HCEC 1CT (cell line): ENCODE results near the gene CST9L.
"Not testable (repeated sequence)": the region's sequence is repeated elsewhere in the genome, so short reads cannot be mapped to it uniquely, and the experiment has no call there.

Experiments used
- DNase-seq: peaks from one replicate; pipeline ENCODE4 v3.0.0-alpha.2; 2017

Gene CST9L

DNA sequence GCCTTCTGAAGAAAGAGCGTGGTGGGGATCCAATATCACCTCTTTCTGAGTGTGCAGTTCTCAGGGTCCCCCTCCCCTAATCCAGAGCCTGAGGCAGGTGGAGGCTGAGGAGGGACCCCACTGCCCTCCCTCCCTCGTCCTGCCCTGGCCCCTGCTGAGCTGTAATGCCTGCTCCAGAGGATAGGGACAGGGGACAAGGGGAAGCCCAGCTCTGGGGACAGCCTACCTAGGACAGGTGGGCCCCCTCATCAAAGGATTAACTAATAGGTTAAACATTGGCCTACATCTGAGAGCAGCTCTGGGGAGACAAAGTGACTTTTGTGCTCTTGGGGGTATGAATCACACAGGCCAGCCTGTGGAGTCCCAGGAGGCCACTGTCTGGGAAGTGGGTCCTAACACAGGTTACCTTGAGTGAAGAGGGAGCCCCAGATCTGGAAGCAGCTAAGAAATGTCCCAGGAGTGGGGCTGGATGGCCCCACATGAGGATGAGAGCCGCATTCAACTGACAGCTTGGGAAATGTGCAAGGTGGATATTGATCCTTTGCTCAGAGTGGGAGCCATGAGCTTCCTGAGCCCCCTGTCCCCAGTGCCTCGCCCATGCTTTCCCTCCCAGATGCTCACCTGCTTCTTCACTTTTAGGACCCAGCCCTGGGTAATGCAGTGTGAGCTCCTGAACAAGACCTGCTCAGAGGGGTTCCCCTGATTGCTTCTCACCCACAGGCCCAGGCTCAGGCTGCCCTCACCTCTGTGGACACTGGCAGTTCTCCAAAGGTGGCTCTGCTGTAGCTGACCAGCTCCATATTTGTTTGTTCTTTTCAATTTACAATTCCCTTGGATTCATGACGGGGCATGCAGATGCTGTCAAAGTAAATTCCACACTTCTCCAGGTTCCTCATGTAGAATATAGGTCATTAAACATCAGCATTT, 17.8 kb upstream of the CST9L start:
- DNase-seq, result no peak

DNA sequence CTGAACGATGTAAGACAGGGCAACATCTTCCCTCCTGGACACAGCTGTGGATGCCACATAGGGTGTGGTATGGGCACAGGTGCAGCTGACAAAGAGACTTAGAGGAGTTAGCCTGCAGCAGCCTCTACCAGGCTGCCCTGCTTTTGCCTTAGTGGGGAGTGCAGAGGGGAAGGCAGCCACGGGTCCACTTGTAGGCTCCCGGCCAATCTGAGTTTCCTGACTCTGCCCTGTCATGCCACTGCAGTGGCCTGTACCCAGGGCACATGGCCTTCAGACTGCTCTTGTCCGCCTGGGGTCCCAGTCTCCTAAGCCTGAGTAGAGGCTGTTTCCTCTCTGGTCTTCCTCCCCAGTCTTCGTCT, 17.1 kb upstream of the CST9L start:
- DNase-seq, result no peak

DNA sequence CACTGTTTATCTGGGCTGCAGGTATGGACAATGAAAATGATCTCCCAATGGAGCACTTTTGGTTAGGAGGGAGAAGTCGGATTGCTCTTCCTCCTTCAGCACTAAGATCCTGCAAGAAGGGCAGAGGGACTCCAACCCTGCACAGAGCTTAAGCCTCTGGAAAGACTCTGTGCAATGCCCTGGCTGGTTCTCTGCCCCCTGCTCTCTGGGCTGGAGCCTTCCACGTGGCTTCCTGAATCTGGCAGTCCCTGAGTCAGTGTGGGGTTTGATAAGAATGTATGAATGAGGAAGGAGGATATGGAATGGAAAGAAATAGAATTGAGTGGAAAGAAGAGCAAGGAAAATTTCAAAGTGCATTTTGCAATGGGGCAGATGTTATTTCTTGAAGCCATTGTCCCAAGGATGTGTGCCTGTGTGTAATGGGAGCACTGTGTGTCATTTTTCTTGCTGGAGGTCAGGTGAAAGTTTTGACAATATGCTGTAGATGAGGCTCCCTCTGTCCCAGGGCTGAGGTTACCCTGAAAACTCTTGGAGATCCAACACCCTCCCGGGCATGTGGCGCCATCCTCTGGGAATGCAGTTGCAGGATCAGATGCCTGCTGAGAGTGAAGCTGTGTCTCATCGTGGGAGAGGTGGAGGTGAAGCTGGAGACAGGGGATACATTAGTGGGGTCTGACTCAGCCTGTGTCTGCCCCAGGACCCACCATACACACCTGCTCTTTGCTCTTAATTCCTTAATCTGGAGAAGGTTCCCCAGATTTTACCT, 16.3 kb upstream of the CST9L start:
- DNase-seq, result no peak

DNA sequence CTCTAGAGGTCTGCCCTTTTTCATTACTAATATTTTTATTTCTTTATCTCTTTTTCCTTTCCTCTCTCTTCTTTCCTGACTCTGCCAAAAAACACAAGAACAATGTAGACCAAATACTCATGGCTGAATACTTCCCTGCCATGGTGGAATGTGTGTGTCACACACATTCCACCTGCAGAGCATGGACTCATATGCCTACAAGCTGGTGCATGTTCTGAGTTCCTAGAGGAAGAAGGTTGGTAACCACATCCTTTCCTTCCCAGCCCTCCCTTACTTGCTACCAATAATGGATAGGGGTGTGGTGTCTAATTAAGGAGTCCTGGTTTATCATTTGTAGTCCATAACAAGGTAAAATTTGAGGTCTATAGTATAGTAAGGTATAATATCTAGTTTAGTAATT, 15.2 kb upstream of the CST9L start:
- no peak for DNase-seq

DNA sequence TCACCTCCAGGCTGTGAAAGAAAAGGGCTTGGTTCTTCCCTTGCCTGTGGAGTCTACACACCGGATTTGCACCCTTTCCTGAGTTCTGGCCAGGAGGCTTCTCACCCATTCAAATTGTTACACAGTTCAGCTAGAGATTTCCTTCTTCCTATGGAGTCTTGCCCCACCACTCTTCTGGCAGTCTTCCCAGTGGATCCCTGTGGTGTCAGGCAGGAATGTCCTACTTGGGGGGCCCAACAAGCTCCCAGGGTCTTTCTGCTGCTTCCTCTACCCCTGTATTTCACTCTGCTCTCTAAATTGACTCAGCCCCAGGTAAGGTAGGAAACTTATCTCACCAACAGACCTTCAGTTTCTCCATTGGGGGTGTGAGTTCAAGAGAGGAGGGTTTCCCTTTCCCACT, 14.0 kb upstream of the CST9L start:
- DNase-seq, result no peak

DNA sequence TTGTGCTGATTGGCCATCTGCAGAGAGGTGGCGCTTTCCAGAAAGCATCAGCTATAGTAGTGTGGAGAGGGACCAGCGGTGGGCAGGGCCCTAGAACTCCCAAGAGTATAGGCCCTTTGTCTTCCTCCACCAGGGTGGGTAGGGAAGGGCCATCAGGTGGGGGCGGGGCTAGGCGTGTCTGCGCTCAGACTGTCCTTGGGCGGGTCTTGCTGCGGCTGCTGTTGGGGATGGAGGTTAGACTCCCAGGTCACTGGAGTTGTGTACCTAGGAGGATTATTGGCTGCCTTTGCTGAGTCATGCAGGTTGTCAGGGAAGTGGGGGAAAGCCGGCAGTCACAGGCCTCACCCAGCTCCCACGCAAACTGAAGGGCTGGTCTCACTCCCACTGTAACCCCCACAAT, 13.5 kb upstream of the CST9L start:
- not testable (repeated sequence) for DNase-seq

DNA sequence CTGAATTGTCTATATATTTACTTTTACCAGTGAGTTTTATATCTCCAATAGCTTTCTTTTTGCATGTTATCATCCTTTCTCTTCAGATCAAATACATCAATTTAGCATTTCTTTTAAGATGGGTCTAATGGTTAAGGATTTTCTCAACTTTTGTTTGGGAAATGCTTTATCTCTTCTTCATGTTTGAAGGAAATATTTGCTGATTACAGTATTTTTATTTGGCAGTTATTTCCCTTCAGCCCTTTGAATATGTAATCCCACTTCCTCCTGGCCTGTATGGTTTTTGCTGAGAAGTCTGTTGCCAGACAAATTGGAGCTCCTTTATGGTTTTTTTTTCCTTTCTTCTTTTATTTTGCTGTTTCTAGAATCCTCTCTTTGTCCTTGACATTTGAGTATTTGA, 6.7 kb upstream of the CST9L start:
- DNase-seq, result no peak

DNA sequence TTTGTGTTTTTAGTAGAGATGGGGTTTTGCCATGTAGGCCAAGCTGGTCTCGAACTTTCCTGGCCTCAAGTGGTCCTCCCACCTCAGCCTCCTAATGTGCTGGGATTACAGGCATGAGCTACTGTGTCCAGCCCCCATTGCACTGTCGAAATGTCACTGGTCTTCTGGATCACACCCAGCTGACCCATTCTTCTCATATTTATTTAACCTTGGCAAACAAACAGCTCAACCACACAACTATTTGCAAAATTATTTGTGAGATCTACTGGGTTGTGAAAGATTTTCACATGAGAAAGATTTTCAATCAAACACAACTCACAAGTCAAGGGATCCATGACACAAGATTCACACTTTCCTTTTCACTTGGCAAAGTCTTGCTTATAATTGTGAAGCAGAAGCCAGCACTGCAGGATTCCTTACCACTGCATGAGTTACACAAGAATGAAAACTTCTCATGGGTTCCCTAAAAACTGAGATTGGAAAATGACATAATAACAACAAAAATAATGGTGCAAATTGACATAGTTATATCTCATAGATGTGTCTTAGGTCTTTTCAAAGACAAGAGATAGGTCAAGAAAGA, 2.0 kb upstream of the CST9L start:
- DNase-seq, result no peak

DNA sequence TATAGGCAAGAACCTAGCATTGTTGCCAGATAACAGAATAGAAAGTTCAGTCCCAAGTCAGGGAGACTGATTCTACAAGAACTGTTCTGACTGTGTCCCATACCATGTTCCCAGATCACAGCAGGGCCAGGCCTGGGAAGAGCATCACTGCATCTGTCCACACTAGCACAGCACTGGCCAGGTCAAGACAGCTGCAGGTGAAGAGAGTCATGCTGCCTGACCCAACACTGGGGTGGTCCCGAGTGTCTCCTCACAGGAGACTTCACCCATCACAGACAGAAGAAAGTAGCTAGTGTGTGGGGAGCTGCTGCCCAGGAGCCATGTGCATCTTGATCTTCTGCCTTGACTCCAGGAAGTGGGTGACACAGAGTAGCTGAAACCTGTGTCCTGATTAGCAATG, 1.3 kb upstream of the CST9L start:
- no peak for DNase-seq

DNA sequence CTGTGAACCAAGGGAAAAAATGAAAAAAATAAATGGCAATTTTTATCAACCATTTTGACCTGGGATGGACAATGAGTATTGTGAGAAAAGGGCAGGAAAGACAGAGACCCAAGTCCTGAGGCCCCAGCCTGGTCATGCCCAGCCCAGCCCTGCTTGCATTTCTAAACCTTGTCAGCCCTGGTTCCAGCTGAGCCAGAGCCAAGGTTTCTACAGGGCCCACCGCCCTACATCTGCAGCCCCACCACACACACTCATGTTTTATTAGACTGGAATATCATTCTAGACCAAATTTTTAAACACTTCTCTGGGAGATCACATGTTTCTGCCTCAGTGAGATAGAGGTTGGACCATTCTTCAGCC, 667 bp upstream of the CST9L start:
- no peak for DNase-seq

DNA sequence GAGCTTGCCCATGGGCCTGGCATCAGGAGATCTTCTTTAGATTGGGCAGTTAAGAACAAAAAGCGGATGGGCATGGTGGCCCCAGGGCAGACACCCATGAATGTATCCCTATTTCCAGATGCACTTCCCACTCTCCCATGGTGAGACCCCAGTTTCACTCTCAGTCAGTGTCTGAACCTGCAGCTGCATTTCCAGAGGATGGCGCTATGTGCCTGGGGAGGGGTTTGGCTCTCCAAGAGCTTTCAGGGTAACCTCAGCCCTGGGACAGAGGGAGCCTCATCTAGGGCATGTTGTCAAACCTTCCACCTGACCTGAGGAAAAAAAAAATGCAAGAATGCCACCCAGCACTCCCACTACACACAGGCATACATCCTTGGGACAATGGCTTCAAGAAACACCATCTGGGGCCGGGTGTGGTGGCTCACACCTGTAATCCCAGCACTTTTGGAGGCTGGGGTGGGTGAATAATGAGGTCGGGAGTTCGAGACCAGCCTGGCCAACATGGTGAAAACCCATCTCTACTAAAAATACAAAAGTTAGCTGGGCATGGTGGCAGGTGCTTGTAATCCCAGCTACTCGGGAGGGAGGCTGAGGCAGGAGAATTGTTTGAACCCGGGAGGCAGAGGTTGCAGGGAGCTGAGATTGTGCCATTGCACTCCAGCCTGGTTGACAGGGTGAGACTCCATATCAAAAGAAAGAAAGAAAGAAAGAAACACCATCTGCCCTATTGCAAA, 1.9 kb downstream of the CST9L start:
- DNase-seq, result no peak

DNA sequence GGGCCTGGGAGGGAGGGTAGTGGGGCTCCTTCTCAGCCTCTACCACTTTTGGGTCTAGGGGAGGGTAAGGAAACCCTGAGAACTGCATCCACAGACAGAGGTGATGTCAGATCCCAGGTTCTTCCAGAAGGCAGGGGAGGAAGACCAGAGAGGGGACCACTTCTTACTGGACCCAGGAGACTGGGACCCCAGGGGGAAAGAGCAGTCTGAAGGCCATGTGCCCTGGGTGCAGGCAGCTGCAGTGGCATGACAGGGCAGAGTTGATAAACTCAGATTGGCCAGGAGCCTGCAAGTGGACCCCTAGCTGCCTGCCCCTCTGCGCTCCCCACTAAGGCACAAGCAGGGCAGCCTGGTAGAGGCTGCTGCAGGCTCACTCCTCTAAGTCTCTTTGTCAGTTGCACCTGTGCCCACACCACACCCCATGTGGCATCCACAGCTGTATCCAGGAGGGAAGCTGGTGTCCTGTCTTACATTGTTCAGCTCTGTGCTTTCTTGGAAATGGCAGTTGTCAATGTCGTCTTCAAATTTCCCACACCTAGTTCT, 2.7 kb downstream of the CST9L start:
- no peak for DNase-seq

DNA sequence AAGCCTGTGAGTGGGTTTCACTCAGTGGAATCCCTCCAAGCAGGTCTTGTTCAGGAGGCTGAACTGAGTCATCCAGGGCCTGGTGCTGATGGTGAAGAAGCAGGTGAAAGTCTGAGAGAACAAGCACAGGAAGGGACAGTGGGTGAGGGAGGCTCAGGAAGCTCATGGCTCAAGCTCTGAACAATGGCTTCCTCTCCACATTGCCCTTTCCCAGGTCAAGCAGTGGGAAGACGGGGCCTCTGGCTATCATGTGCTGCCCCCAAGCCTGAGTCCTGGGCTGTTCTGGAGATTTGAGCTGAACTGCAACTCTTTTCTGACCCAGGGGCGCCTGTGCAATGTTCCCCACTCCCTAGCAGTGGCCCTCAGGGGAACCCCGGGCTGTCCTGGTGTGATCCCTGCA, 3.4 kb downstream of the CST9L start:
- DNase-seq, result no peak

DNA sequence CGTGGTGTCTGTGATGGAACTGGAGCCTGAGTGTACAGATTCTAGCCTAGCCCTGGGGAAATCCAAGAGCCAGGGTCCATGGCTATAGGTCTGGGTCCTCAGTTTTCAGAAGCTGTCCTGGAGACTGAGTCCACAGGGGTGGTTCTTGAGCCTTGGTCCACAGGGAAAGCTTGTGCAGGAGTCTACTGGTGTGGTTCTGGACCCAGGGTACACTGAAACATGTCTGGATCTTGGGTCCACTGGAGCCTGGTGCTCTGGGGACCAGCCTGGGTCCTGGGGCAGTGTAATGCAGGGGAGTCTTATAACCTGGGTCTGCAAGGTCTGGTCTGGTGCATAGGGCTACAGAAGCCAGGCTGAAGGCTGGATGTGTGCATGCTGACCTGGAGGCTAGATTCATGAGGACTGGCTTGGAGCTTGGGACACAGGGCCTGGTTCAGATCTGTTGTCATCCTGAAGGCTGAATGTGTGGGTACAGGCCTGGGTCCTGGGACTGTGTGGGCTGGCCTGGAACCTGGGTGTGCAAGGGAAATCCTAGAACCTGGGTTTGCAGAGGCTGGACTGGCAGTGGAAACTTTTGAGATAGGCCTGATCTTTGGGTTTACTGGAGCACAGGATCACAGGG, 5.5 kb downstream of the CST9L start:
- no peak for DNase-seq

DNA sequence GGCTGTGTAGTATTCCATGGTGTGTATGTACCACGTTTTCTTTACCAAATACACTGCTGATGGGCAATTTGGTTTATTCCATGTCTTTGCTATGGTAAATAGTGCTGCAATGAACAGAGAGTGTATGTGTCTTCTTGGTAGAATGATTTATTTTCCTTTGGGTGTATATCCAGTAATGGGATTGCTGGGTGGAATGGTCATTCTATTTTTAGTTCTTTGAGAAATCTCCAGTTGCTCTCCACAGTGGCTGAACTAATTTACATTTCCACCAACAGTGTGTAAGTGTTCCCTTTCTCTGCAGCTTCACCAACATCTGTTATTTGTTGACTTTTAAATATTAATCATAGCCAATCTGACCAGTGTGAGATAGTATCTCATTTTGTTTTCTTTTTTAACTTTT, 13.9 kb downstream of the CST9L start:
- no peak for DNase-seq

DNA sequence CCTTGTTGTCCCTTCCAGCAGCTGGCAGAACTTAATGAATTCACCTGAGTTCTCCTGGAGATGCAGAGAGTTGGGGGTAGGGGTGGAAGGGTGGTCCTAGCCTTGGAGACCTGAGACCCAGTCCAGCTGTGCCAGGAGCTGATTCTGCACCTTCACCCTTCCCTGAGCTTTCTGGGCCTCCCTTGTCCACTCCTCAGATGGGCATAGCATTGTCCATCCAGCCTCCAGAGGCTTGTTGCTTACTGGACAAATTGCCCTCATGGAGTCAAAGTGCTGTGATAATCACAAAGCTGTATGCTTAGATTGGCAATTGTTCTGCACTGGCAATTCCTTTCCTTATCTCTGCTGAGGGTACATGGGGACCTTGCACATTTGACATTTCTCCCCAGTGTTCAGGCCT, 16.5 kb downstream of the CST9L start:
- no peak for DNase-seq

DNA sequence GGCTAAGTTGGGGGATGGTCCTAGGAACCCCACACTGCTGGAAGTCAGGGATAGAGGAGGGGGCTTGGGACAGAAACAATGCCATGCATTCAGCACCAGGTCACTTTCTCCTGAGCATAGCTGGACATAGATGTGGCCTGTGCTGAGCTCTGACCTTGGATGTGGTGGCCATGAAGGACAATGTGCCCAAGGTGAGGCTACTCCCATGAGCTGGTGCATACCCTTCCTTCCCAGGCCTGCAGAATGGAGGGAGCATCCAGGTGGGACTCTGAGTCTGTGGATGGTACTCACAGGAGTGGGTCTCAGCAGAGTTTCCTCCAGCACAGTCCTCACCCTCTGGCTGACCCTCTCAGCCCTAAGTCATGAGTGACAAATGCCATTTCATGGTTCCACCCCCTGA, 16.9 kb downstream of the CST9L start:
- no peak for DNase-seq

DNA sequence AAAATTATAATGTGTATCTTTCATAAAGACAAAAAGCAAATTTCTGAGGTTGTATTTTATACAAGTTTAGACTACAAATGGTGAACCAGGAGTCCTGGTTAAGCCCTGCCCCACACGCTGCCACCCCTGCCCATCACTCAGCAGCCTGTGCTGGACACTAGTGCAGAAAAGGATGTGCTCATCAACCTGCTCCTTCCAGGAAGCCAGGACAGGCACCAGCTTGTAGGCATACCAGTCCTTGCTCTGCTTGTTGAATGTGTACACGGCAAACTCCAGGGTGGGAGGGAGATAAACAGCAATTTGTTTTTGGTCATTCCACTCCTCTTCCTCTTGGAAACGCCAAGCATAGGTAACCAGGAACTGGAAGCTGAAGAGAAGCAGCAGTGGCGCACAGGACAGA, 18.1 kb downstream of the CST9L start:
- DNase-seq, result no peak

DNA sequence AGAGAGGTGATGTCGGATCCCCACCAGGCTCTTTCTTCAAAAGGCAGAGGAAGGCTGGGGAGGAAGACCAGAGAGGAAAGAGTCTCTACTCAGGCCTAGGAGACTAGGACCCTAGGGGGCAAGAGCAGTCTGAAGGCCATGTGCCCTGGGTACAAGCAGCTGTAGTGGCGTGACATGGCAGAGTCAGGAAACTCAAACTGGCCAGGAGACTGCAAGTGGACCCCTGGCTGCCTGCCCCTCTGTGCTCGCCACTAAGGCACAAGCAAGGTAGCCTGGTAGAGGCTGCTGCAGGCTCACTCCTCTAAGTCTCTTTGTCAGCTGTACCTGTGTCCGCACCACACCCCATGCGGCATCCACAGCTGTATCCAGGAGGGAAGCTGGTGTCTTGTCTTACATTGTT, 19.9 kb downstream of the CST9L start:
- no peak for DNase-seq

DNA sequence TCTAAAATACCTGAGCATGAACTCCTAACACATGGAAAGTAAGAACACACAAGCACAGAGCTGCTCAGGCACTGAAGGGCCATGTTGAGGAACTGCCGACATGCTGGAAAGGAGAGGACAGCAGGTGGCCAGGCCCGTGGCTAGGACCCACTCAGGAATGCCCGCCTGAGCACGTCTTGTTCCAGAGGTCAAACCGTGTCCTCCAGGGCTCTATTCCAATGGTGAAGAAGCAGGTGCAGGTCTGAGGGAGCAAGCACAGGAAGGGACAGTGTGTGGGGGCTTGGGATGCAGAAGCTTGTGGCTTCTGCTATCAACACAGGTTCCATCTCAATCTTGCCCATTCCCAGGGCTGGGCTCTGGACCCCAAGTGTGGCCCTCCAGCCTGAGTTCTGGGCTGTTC, 20.7 kb downstream of the CST9L start:
- no peak for DNase-seq

DNA sequence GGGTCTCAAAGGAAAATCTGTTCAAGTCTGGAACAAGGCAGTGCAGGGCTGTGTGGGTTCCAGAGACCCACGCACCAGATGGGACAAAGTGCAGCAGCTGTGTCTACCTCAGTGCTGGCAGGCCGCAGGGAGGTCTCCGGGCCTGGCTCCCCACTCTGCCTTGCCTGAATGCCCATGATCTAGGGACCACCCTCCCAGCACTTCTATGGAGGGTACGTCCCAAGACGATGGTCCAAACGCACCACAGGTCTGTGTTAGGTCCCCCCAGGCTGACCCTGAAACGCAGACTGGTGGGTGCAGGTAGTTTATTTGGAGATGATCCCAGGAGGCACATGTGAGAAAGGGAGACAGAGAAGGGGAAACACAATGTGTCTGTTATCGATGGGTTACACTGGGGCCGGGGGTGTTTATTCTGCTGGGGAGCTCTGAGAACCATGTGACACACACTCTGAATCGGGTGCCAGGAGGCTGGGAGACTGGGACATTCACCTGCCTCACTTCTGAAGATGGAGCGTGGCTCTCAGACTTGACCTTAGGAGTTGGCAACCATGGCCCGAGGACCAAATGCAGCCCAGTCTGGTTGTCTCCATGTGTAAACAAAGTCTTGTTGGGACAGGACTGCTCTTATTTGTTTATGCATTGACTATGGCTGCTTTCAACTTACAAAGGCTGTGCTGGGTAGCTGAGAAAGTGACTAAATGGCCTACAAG, 21.7 kb downstream of the CST9L start:
- no peak for DNase-seq

DNA sequence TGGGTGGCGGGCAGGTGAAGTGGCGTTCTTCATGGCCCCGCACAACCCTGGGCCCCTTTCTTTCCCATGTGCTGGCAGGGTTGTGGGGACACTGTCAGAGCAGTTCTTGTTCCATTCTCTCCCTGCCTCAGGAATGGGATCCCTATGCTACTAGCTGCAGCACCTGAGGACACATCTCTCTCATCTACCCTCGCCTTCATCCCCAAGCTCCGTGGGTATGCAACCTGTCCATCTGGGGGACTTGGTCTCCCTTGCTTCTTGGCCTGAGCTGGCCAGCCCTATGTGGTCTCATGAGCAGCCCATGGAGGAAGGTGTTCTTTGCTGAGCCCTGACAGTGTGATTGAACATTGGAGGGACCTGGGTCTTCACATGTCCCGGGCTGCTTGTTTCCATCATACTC, 24.2 kb downstream of the CST9L start:
- DNase-seq, result no peak
